IMR-90 (cell line): Measurements from ENCODE around the gene PHPT1. TPM values are rescaled to one million over a fixed set of nuclear protein-coding genes. Genes with fewer than 3 reads are reported as not detected.
"Not testable (repeated sequence)": the region's sequence is repeated elsewhere in the genome, so short reads cannot be mapped to it uniquely, and the experiment has no call there.

Source experiments
- ATAC-seq: fragments of 200-7000 bp; cut with Tn5 transposase; 2 replicates; pipeline ENCODE4 v1.9.1; 2020; ENCODE audit warnings: low read depth, mild to moderate bottlenecking, moderate library complexity
- BruUV-seq: library from RNA; stranded (reverse); fragments of 400-500 nt; replicated peaks from 2 replicates; lab custom pipeline; 2021; lab: Mats Ljungman, UMichigan
- CTCF ChIA-PET: fragments of 300-600 bp; formaldehyde crosslinking; extraction: SDS; loops from one replicate; lab custom pipeline; 2021; ENCODE audit warnings: antibody characterized with exemption; lab: Yijun Ruan, JAX
- POLR2A ChIA-PET: fragments of 300-600 bp; sonication (Branson Sonifier 250); formaldehyde crosslinking; loops from one replicate; lab custom pipeline; 2022; ENCODE audit warnings: antibody characterized with exemption; ENCODE audit not compliant: unreplicated experiment; lab: Charles Lee
- DNase-seq: peaks from one replicate; pipeline ENCODE4 v3.0.0; 2013
- H2AFZ ChIP-seq: replicated peaks from 2 replicates; pipeline ENCODE3; 2013; ENCODE audit warnings: low read length, mild to moderate bottlenecking; ENCODE audit not compliant: poor library complexity
- H2AK5ac ChIP-seq: 2 replicates; pipeline ENCODE4 v1.6.1; 2013; ENCODE audit warnings: low read depth, low read length, inconsistent platforms
- H2AK9ac ChIP-seq: replicated peaks from 2 replicates; pipeline ENCODE3; 2013; ENCODE audit warnings: mild to moderate bottlenecking, low read depth, low read length, moderate library complexity; ENCODE audit not compliant: poor library complexity
- H2BK120ac ChIP-seq: 2 replicates; pipeline ENCODE4 v1.6.1; 2013; ENCODE audit warnings: low read depth, low read length, inconsistent platforms
- H2BK15ac ChIP-seq: 3 replicates; pipeline ENCODE4 v1.6.1; 2013; ENCODE audit warnings: low read depth, low read length, inconsistent platforms
- H2BK20ac ChIP-seq: 2 replicates; pipeline ENCODE4 v1.6.1; 2013; ENCODE audit warnings: low read depth, mild to moderate bottlenecking, inconsistent platforms, low read length, moderate library complexity
- H2BK5ac ChIP-seq: 2 replicates; pipeline ENCODE4 v1.6.1; 2013; ENCODE audit warnings: mild to moderate bottlenecking, low read depth, low read length, inconsistent platforms; ENCODE audit not compliant: poor library complexity, severe bottlenecking
- H3K14ac ChIP-seq: replicated peaks from 2 replicates; pipeline ENCODE4 v1.6.1; 2013; ENCODE audit warnings: low read depth, low read length, inconsistent platforms
- H3K18ac ChIP-seq: 2 replicates; pipeline ENCODE4 v1.6.1; 2013; ENCODE audit warnings: low read depth, low read length, control low read depth
- H3K23ac ChIP-seq: 2 replicates; pipeline ENCODE4 v1.6.1; 2013; ENCODE audit warnings: low read depth, low read length, inconsistent platforms
- H3K27ac ChIP-seq: 2 replicates; pipeline ENCODE4 v1.5.1; 2013; ENCODE audit warnings: mild to moderate bottlenecking, control low read depth, low read length; ENCODE audit not compliant: insufficient read depth
- H3K27me3 ChIP-seq: 2 replicates; pipeline ENCODE4 v1.6.1; 2013; ENCODE audit warnings: low read length; ENCODE audit not compliant: control insufficient read depth, insufficient read depth
- H3K36me3 ChIP-seq: 2 replicates; pipeline ENCODE4 v1.6.1; 2013; ENCODE audit warnings: low read length, mixed read lengths; ENCODE audit not compliant: control insufficient read depth, insufficient read depth
- H3K4ac ChIP-seq: 2 replicates; pipeline ENCODE4 v1.6.1; 2013; ENCODE audit warnings: low read depth, low read length, inconsistent platforms
- H3K4me1 ChIP-seq: 2 replicates; pipeline ENCODE4 v1.6.1; 2013; ENCODE audit warnings: low read length, mixed read lengths; ENCODE audit not compliant: control insufficient read depth, insufficient read depth
- H3K4me2 ChIP-seq: 2 replicates; pipeline ENCODE4 v1.6.1; 2013; ENCODE audit warnings: low read depth, mild to moderate bottlenecking, control low read depth, low read length, moderate library complexity
- H3K4me3 ChIP-seq: 2 replicates; pipeline ENCODE4 v1.5.1; 2013; ENCODE audit warnings: low read depth, mild to moderate bottlenecking, control low read depth, low read length, moderate library complexity; ENCODE audit not compliant: insufficient read depth
- H3K56ac ChIP-seq: 2 replicates; pipeline ENCODE4 v1.6.1; 2013; ENCODE audit warnings: low read length, inconsistent platforms; ENCODE audit not compliant: insufficient read depth; ENCODE audit errors: extremely low read depth
- H3K79me1 ChIP-seq, 2 experiments: 2 replicates each; pipeline ENCODE4 v1.6.1; 2013; ENCODE audit warnings: low read length in 2 of 2, inconsistent platforms in 1 of 2, low read depth in 1 of 2
- H3K9ac ChIP-seq: 2 replicates; pipeline ENCODE4 v1.6.1; 2013; ENCODE audit warnings: low read depth, low read length, control low read depth
- H3K9me1 ChIP-seq: 2 replicates; pipeline ENCODE4 v1.6.1; 2013; ENCODE audit warnings: low read length, inconsistent platforms; ENCODE audit not compliant: insufficient read depth
- H3K9me3 ChIP-seq: 2 replicates; pipeline ENCODE4 v1.6.1; 2013; ENCODE audit warnings: low read length; ENCODE audit not compliant: control insufficient read depth, insufficient read depth
- H4K20me1 ChIP-seq: 2 replicates; pipeline ENCODE4 v1.6.1; 2013; ENCODE audit warnings: low read length, inconsistent platforms; ENCODE audit not compliant: insufficient read depth
- H4K5ac ChIP-seq: 2 replicates; pipeline ENCODE4 v1.6.1; 2013; ENCODE audit warnings: mild to moderate bottlenecking, low read depth, low read length, control low read depth
- H4K8ac ChIP-seq, 2 experiments: 2 replicates each; pipeline ENCODE4 v1.6.1; 2013; ENCODE audit warnings: low read depth in 2 of 2, low read length in 2 of 2, control low read depth in 1 of 2, inconsistent platforms in 1 of 2
- H4K91ac ChIP-seq: 2 replicates; pipeline ENCODE4 v1.6.1; 2013; ENCODE audit warnings: low read depth, low read length, inconsistent platforms; ENCODE audit not compliant: insufficient read depth
- WGBS, 2 experiments: methylation state at CpG; one replicate each; pipeline versions ENCODE4 v1.1.5 to v1.1.7; 2013; ENCODE audit warnings: missing lambda C conversion rate in 2 of 2; ENCODE audit not compliant: insufficient read length in 1 of 2; ENCODE audit errors: extremely low coverage in 2 of 2; 5-methylcytosine and 5-hydroxymethylcytosine counted together
- dilution Hi-C: fragments of 300-500 bp; cut with HindIII; formaldehyde crosslinking; loops from one replicate; pipeline ENCODE4 v1.14.3; 2018; ENCODE audit warnings: low sequenced_read_pairs; ENCODE audit not compliant: unreplicated experiment
- in situ Hi-C: fragments of 300-500 bp; cut with MboI; formaldehyde crosslinking; loops from 3 replicates; pipeline ENCODE4 v1.14.3; 2019; ENCODE audit warnings: low sequenced_read_pairs, inconsistent platforms, mixed read lengths
- intact Hi-C: fragments of 100-400 bp; cut with micrococcal nuclease; formaldehyde crosslinking; loops from 2 replicates; pipeline ENCODE4 v1.10.0; 2022
- polyA plus RNA-seq, 3 experiments: library from polyadenylated mRNA; depleted of rRNA; stranded (reverse); fragments of >200 nt; gene quantifications; 2 replicates each; pipeline ENCODE4 v1.2.3, GENCODE V29; 2012; ENCODE audit warnings: low replicate concordance in 1 of 3
- total RNA-seq: library from RNA; depleted of rRNA; stranded (reverse); fragments of >200 nt; gene quantifications from 2 replicates; pipeline ENCODE4 v1.2.3, GENCODE V29; 2012

The PHPT1 gene
- total and polyA plus RNA-seq, 2 of the 4 experiments (the other 2 are of a cell fraction): 79.8 to 214 TPM

- ATAC-seq, H4K91ac ChIP-seq, H2BK120ac ChIP-seq, H3K23ac ChIP-seq, H3K56ac ChIP-seq, H2BK15ac ChIP-seq, H3K36me3 ChIP-seq, POLR2A ChIA-PET, H3K14ac ChIP-seq, H4K20me1 ChIP-seq, dilution Hi-C loops, H2BK20ac ChIP-seq, H3K9me1 ChIP-seq, H3K9me3 ChIP-seq, intact Hi-C loops, H3K27ac ChIP-seq, H3K27me3 ChIP-seq, H3K4me3 ChIP-seq, H4K5ac ChIP-seq, in situ Hi-C loops, H2BK5ac ChIP-seq, BruUV-seq, H3K9ac ChIP-seq, CTCF ChIA-PET, DNase-seq, H3K4me2 ChIP-seq, H2AFZ ChIP-seq, H3K18ac ChIP-seq: not testable (repeated sequence)
- peak overlapping the region in 1 of 2 experiments; percentile 19; a peak in 1 of 4 replicates for H4K8ac ChIP-seq
- H3K79me1 ChIP-seq: peaks cover 3 to 10% of the 10 kb centered on the region in 2 experiments; a peak in 3 of 4 replicates
- H3K4ac ChIP-seq: peak overlapping the region; percentile 16; the same call in 1 of the 2 replicates
- peak overlapping the region; percentile 90 for H2AK9ac ChIP-seq
- peaks cover 13% of the 10 kb centered on the region for H3K4me1 ChIP-seq
- no CpG with 5 or more reads among the region's 9 CpGs for WGBS, 2 experiments
- H2AK5ac ChIP-seq: peak overlapping the region; percentile 23; the same call in 1 of the 2 replicates
Measured at GRCh38 chr9:136882947-136883283, 33.7 kb downstream of the PHPT1 start.

GRCh38 chr9:136883670-136884069 lies 34.5 kb downstream of the PHPT1 start:
- CTCF ChIA-PET, POLR2A ChIA-PET, BruUV-seq, H3K9me1 ChIP-seq, H3K4me2 ChIP-seq, H2AK5ac ChIP-seq, H3K9ac ChIP-seq, H2BK20ac ChIP-seq, H3K36me3 ChIP-seq, ATAC-seq, H3K4me3 ChIP-seq, H3K27ac ChIP-seq, H2AK9ac ChIP-seq, H2BK15ac ChIP-seq, dilution Hi-C loops, in situ Hi-C loops, H3K14ac ChIP-seq, H4K20me1 ChIP-seq, H2AFZ ChIP-seq, H4K8ac ChIP-seq, H2BK5ac ChIP-seq, H2BK120ac ChIP-seq, H4K91ac ChIP-seq, H3K4ac ChIP-seq, H3K9me3 ChIP-seq, H3K56ac ChIP-seq, H4K5ac ChIP-seq, DNase-seq, H3K23ac ChIP-seq, H3K18ac ChIP-seq, intact Hi-C loops, H3K27me3 ChIP-seq: not testable (repeated sequence)
- WGBS, 2 experiments: 87% methylated on average over 3 of the region's 10 CpGs; no CpG with 5 or more reads in 1 of the 2 experiments
- Histone ChIP-seq H3K4me1 (peaks cover 13% of the 10 kb centered on the region), H3K79me1 (peaks cover 3 to 17% of the 10 kb centered on the region in 2 experiments; a peak in 3 of 4 replicates)
